GM10847 (cell line): Measurements from ENCODE around the gene CCDC146.

Source experiments
- POLR2A ChIP-seq: IDR thresholded peaks from 2 replicates; pipeline ENCODE4 v1.6.1; 2011; ENCODE audit not compliant: insufficient read length; ENCODE audit errors: extremely low read depth

Gene CCDC146

GRCh38 chr7:77244222-77244934, 122.0 kb downstream of the CCDC146 start:
- no peak for TF ChIP-seq POLR2A

GRCh38 chr7:77245015-77245755, 122.8 kb downstream of the CCDC146 start:
- no peak for TF ChIP-seq POLR2A

DNA sequence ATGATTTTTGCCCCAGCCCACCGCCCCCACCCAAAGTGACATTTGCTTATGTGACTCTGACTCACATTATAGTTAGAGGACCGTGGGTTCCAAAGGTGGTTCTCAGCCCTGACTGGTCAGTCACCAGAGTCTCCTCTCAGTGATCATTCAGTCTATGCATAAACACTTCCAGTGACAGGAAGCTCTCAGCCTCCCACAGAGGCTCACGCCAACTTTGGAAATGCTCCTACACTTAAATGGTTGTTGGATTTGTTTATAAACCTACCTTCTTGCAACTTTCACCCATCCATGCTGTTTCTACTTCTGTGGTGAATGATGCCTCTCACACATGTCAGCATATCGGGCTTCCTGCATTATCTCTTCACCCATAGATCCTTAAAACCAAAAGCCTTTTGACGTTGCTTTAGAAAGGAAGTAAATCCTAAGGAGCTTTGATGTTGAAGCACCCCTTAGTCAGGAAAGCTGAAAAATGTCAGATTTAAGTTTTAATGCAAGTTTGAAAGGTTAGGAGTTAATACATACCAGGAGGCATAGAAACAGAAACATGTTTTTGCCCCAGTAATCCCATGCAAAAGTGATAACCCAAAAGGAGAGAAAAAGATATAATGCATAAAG, 123.7 kb downstream of the CCDC146 start:
- TF ChIP-seq POLR2A, result no peak

GRCh38 chr7:77247206-77247850, 124.9 kb downstream of the CCDC146 start:
- TF ChIP-seq POLR2A, result no peak

DNA sequence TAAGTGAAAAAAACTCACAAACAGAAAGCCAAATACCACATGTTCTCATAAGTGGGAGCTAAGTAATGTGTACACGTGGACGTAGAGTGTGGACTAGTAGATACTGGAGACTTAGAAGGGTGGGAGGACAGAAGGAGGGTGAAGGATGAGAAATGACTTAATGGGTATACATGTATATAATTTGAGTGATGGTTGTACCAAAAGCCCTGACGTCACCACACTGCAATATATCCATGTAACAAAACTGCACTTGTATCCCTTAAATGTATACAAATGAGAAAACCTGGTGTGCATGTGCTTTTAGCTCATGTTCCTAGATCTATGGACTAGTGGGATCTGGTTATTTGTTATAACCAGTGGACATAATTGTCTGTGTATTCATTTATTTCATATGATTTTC, 125.7 kb downstream of the CCDC146 start:
- TF ChIP-seq POLR2A, result no peak

- no peak for TF ChIP-seq POLR2A
These were observed 130.1 kb downstream of the CCDC146 start for GRCh38 chr7:77252506-77252905.

DNA sequence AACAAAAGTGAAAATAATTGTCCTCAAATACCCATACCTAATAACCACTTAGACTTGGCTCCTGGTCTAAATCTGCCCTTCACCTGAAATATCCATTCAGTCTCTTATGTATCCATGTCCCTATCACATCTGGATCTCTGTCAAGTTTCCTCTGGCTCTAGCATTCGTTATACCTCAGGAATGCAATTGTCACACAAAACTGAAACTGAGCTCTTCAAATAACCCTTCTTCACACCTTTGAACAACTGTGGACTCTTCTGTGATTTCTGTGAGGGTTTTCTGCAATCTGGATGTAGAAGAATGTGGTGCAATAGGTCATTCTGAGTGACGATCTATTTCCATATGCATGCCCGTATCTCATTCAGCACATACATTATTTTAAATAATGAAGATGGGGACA, 130.7 kb downstream of the CCDC146 start:
- no peak for TF ChIP-seq POLR2A

DNA sequence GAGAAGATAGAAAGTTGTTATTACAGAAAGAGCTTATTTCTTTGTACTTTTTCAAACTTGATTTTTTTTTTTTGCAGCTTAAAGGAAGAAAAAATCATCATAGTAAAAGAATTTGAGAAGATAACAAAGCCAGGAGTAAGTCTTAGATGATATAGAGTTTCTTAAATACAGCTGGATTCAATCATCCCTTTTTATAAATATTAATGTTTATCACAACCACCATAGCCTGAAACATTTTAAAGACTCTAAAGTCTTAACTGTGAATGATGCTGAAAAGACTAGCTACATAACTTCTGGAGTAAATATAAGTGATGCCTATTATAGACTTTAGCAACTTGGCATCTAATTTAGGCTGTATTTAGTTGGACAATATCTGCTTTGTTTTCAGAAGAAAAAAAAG, 132.0 kb downstream of the CCDC146 start:
- TF ChIP-seq POLR2A, result no peak

GRCh38 chr7:77254915-77255314, 132.5 kb downstream of the CCDC146 start:
- no peak for TF ChIP-seq POLR2A

- TF ChIP-seq POLR2A, result no peak
These were observed 135.6 kb downstream of the CCDC146 start for GRCh38 chr7:77258014-77258413.

DNA sequence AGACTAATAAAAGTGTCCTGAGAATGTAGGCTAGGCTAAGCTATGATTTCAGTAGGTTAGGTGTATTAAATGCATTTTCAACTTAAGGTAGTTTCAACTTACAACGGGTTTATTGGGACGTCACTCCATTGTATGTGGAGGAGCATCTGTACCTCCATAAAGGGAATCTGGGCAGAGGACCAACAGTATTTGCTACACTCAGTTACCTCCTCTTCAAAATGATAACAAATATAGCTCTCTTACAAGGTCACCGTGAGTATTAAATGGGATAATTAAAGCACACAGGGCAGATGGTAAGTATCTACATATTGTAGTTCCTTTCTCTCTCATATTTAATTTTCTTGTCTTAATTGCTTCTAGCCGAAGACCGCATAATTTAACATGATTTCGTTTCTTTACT, 136.2 kb downstream of the CCDC146 start:
- no peak for TF ChIP-seq POLR2A

DNA sequence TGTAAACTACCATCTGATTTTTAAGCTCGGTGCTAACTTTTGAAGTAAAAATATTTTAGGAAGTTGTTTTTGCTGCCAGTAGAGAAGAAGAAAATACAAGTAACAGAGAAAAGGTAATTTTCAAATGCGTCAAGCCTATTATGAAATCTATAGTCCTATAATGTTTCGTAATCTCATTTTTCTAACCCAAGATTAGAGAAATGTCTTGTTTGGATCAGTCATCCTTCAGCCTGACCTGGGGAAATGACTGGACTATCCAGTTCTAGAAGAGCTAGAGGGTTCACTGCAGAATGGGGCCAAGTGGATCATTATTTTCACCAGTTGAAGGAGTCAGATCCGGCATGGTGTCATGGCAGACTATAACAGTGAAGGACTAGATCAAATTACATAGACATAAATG, 139.9 kb downstream of the CCDC146 start:
- no peak for TF ChIP-seq POLR2A

DNA sequence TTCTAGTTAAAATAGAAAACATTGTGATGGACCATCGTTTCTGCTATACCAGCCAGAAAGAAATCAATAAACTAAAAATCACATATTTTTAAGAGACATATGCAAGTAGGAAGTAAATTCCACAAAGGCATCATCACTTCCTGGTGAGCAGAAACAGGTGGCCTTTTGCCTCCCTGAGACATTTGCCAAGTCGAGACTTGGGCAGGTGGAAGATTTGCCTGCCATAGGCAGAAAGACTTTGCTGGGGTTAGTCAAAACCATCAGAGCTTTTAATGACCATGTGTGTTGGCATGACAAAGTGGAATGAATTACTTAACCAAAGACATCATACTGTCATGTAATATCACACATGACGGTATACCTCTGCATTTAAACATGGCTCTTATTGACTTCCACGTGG, 143.3 kb downstream of the CCDC146 start:
- TF ChIP-seq POLR2A, result no peak

DNA sequence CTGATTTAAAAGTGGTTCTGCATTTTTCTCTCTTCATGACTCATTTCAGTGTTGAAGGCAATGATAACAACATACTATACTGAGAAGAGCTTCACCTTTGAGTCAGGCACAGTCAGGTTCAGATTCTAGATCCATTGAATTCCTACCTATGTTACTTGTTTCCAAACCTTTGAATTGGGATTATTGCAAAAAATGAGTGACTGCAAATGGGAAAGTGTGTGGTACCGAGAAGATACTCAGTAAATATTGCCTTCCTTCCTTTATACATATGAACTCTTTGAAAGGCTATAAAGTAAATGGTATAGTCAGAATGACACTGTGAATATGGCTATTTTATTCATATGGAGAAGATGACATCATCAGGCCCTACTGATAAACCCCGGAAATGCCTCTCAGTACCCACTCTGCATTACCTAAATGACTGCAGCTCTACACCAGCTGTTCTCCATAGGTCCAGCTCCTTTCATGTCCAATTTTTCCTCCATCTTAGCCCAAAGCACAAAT, 143.9 kb downstream of the CCDC146 start:
- no peak for TF ChIP-seq POLR2A

- no peak for TF ChIP-seq POLR2A
These were observed 147.1 kb downstream of the CCDC146 start for GRCh38 chr7:77269360-77270093.
